Erythroblast (primary cell): ENCODE results near the gene NMT2.

Experiments
- GATA1 ChIP-seq: IDR thresholded peaks from 2 replicates; pipeline ENCODE4 v1.6.1; 2011; ENCODE audit warnings: low read depth, mild to moderate bottlenecking, control low read depth, low read length, moderate library complexity
- POLR2A ChIP-seq: IDR thresholded peaks from 2 replicates; pipeline ENCODE4 v1.6.1; 2011; ENCODE audit warnings: mild to moderate bottlenecking, low read length

GRCh38 chr10:15214237-15214636 lies 45.7 kb upstream of the NMT2 start:
- TF ChIP-seq POLR2A (no peak), GATA1 (no peak)
